Measurements from ENCODE around the gene KCP. TPM values are rescaled to one million over a fixed set of nuclear protein-coding genes. Genes with fewer than 3 reads are reported as not detected.

Gene KCP
- total RNA-seq, 2 experiments from 2014 or later, result 1.4 to 2.3 TPM

GRCh38 chr7:128912281-128912680 is 1.8 kb upstream of the KCP start:
- TF ChIP-seq CTCF (conservative IDR thresholded peaks at IDR 0.05; ENCODE audit: low read length) (no peak), EZH2phosphoT487 (IDR thresholded peaks at IDR 0.05; ENCODE audit: borderline replicate concordance, low read depth, low read length) (no peak)
- no peaks in the 10 kb centered on the region for H3K79me2 ChIP-seq (ENCODE audit: insufficient read depth, low read depth, low read length)
- no peaks in the 10 kb centered on the region for H3K9me3 ChIP-seq (ENCODE audit: low read length)
- no peak overlapping the region for H3K4me2 ChIP-seq (ENCODE audit: low read length)
- ChIA-PET POLR2A (interaction anchor here (0.7 kb wide), 1 partner anchor 12 kb away, joined by 3 read pairs; no protein-coding TSS in a partner anchor), CTCF (ENCODE audit: unreplicated experiment) (no interaction called here)
- H4K20me1 ChIP-seq (ENCODE audit: insufficient read depth, low read length), result no peaks in the 10 kb centered on the region
- no peak overlapping the region for H2AFZ ChIP-seq (ENCODE audit: low read length)
- H3K27ac ChIP-seq (ENCODE audit: low read depth, low read length, poor library complexity, severe bottlenecking), result no peak overlapping the region
- no peaks in the 10 kb centered on the region for H3K36me3 ChIP-seq (ENCODE audit: insufficient read depth, low read length)
- no TSS peak for BruUV-seq (replicated peaks)
- H3K9me2 ChIP-seq (ENCODE audit: insufficient read depth, low read length), result no peaks in the 10 kb centered on the region
- intact Hi-C loops (cut with micrococcal nuclease; ENCODE audit: unreplicated experiment), result no loop called here
- H3K4me1 ChIP-seq (ENCODE audit: insufficient read depth, low read length, poor library complexity, severe bottlenecking), result no peaks in the 10 kb centered on the region
- DNase-seq (ENCODE audit: low spot score), result no peak
- H3K4me3 ChIP-seq (ENCODE audit: low read depth, low read length, poor library complexity, severe bottlenecking), result no peak overlapping the region

GRCh38 chr7:128911423-128912031 is 1.0 kb upstream of the KCP start:
- no peak for DNase-seq (ENCODE audit: low spot score)
- H3K4me3 ChIP-seq (ENCODE audit: low read depth, low read length, poor library complexity, severe bottlenecking), result no peak overlapping the region
- no peaks in the 10 kb centered on the region for H3K36me3 ChIP-seq (ENCODE audit: insufficient read depth, low read length)
- intact Hi-C loops (cut with micrococcal nuclease; ENCODE audit: unreplicated experiment), result no loop called here
- H4K20me1 ChIP-seq (ENCODE audit: insufficient read depth, low read length), result no peaks in the 10 kb centered on the region
- no peak overlapping the region for H3K27ac ChIP-seq (ENCODE audit: low read depth, low read length, poor library complexity, severe bottlenecking)
- BruUV-seq (replicated peaks), result no TSS peak
- H3K9me2 ChIP-seq (ENCODE audit: insufficient read depth, low read length), result no peaks in the 10 kb centered on the region
- ChIA-PET POLR2A (interaction anchor here (0.7 kb wide), 1 partner anchor 1235 kb away, joined by 4 read pairs; no protein-coding TSS in a partner anchor), CTCF (ENCODE audit: unreplicated experiment) (no interaction called here)
- TF ChIP-seq EZH2phosphoT487 (IDR thresholded peaks at IDR 0.05; ENCODE audit: borderline replicate concordance, low read depth, low read length), result no peak
- no peak for TF ChIP-seq CTCF (conservative IDR thresholded peaks at IDR 0.05; ENCODE audit: low read length)
- H3K4me1 ChIP-seq (ENCODE audit: insufficient read depth, low read length, poor library complexity, severe bottlenecking), result no peaks in the 10 kb centered on the region
- no peaks in the 10 kb centered on the region for H3K9me3 ChIP-seq (ENCODE audit: low read length)
- H2AFZ ChIP-seq (ENCODE audit: low read length), result no peak overlapping the region
- no peak overlapping the region for H3K4me2 ChIP-seq (ENCODE audit: low read length)
- H3K79me2 ChIP-seq (ENCODE audit: insufficient read depth, low read depth, low read length), result no peaks in the 10 kb centered on the region
